ENCODE measurements around the gene OSBPL8.
A peak's percentile ranks its signal among the peaks of the same experiment; 100 is the strongest.
"Not testable (repeated sequence)": the region's sequence is repeated elsewhere in the genome, so short reads cannot be mapped to it uniquely, and the experiment has no call there.

OSBPL8 gene

GRCh38 chr12:76329159-76329558 lies 230.4 kb downstream of the OSBPL8 start:
- no peak overlapping the region for H3K4ac ChIP-seq (ENCODE audit: low read length)
- no peaks in the 10 kb centered on the region for H3K4me1 ChIP-seq (ENCODE audit: control insufficient read depth in 2 of 2, insufficient read depth in 1 of 2, low read depth in 1 of 2, low read length in 2 of 2)
- no peak overlapping the region for H2BK120ac ChIP-seq (ENCODE audit: low read depth, low read length)
- H3K4me3 ChIP-seq (ENCODE audit: low read length in 2 of 2): no peak overlapping the region
- no peak overlapping the region for H4K91ac ChIP-seq (ENCODE audit: low read depth, low read length, poor library complexity)
- H2BK15ac ChIP-seq (ENCODE audit: low read length): no peak overlapping the region
- H2AFZ ChIP-seq (ENCODE audit: low read length): no peak overlapping the region
- no peak overlapping the region for H2BK12ac ChIP-seq (ENCODE audit: low read length)
- no peak overlapping the region for H3K27ac ChIP-seq (replicated peaks; ENCODE audit: low read length)
- DNase-seq (ENCODE audit: low spot score): no peak
- H4K8ac ChIP-seq (ENCODE audit: low read depth, low read length): no peak overlapping the region
- H3K14ac ChIP-seq (ENCODE audit: low read length): no peak overlapping the region
- no peaks in the 10 kb centered on the region for H3K9me3 ChIP-seq (replicated peaks in 1 of 2; ENCODE audit: control insufficient read depth in 2 of 2, insufficient read depth in 1 of 2, low read depth in 1 of 2, low read length in 2 of 2)
- H3K36me3 ChIP-seq (replicated peaks in 1 of 2; ENCODE audit: control insufficient read depth in 2 of 2, insufficient read depth in 2 of 2, low read length in 2 of 2): no peaks in the 10 kb centered on the region
- no peaks in the 10 kb centered on the region for H3K27me3 ChIP-seq (ENCODE audit: control insufficient read depth in 3 of 3, insufficient read depth in 3 of 3, low read depth in 1 of 3, low read length in 3 of 3)
- no peaks in the 10 kb centered on the region for H3K79me1 ChIP-seq (ENCODE audit: low read depth, low read length)
- H3K9ac ChIP-seq (ENCODE audit: low read depth, low read length, poor library complexity): no peak overlapping the region
- no peak overlapping the region for H3K23ac ChIP-seq (ENCODE audit: low read depth, low read length, poor library complexity)
- no peak overlapping the region for H3K4me2 ChIP-seq (ENCODE audit: insufficient read depth, low read length, poor library complexity, severe bottlenecking)
- H3K18ac ChIP-seq (ENCODE audit: low read length): no peak overlapping the region
- H2BK5ac ChIP-seq (ENCODE audit: low read length): no peak overlapping the region
- H2AK5ac ChIP-seq (ENCODE audit: low read depth, low read length): no peak overlapping the region
- no CpG with 5 or more reads among the region's 2 CpGs for WGBS, 2 donors (ENCODE audit: extremely low coverage in 2 of 2, insufficient read length in 2 of 2, insufficient replicate concordance in 1 of 2)

- H3K9ac ChIP-seq (ENCODE audit: low read depth, low read length, poor library complexity); H3K23ac ChIP-seq (ENCODE audit: low read depth, low read length, poor library complexity); H3K9me3 ChIP-seq (replicated peaks in 1 of 2; ENCODE audit: control insufficient read depth in 2 of 2, insufficient read depth in 1 of 2, low read depth in 1 of 2, low read length in 2 of 2); H2AK5ac ChIP-seq (ENCODE audit: low read depth, low read length); H3K4me3 ChIP-seq (ENCODE audit: low read length in 2 of 2); H3K4me2 ChIP-seq (ENCODE audit: insufficient read depth, low read length, poor library complexity, severe bottlenecking); H3K18ac ChIP-seq (ENCODE audit: low read length); H2BK15ac ChIP-seq (ENCODE audit: low read length); H3K36me3 ChIP-seq (replicated peaks in 1 of 2; ENCODE audit: control insufficient read depth in 2 of 2, insufficient read depth in 2 of 2, low read length in 2 of 2); H4K91ac ChIP-seq (ENCODE audit: low read depth, low read length, poor library complexity); H3K27ac ChIP-seq (replicated peaks; ENCODE audit: low read length); H3K14ac ChIP-seq (ENCODE audit: low read length); H2BK12ac ChIP-seq (ENCODE audit: low read length); DNase-seq (ENCODE audit: low spot score); H2BK5ac ChIP-seq (ENCODE audit: low read length); H3K4ac ChIP-seq (ENCODE audit: low read length); H2BK120ac ChIP-seq (ENCODE audit: low read depth, low read length); H3K4me1 ChIP-seq (ENCODE audit: control insufficient read depth in 2 of 2, insufficient read depth in 1 of 2, low read depth in 1 of 2, low read length in 2 of 2); H4K8ac ChIP-seq (ENCODE audit: low read depth, low read length); H3K79me1 ChIP-seq (ENCODE audit: low read depth, low read length): not testable (repeated sequence)
- whole genome bisulfite sequencing, 2 donors (ENCODE audit: extremely low coverage in 2 of 2, insufficient read length in 2 of 2, insufficient replicate concordance in 1 of 2): no CpG with 5 or more reads among the region's 32 CpGs
- H2AFZ ChIP-seq (ENCODE audit: low read length): peak overlapping the region; percentile 40
- peaks cover 0 to 12% (median 0%) of the 10 kb centered on the region in 3 experiments for H3K27me3 ChIP-seq (ENCODE audit: control insufficient read depth in 3 of 3, insufficient read depth in 3 of 3, low read depth in 1 of 3, low read length in 3 of 3)
Measured at GRCh38 chr12:76319595-76320319, 239.8 kb downstream of the OSBPL8 start.

- no peak for DNase-seq (ENCODE audit: low spot score)
- Histone ChIP-seq H2BK5ac (ENCODE audit: low read length) (no peak overlapping the region), H2BK12ac (ENCODE audit: low read length) (no peak overlapping the region), H3K27me3 (ENCODE audit: control insufficient read depth in 3 of 3, insufficient read depth in 3 of 3, low read depth in 1 of 3, low read length in 3 of 3) (peaks cover 0 to 12% (median 0%) of the 10 kb centered on the region in 3 experiments), H3K4me1 (ENCODE audit: control insufficient read depth in 2 of 2, insufficient read depth in 1 of 2, low read depth in 1 of 2, low read length in 2 of 2) (no peaks in the 10 kb centered on the region), H4K8ac (ENCODE audit: low read depth, low read length) (no peak overlapping the region), H2AK5ac (ENCODE audit: low read depth, low read length) (no peak overlapping the region), H2AFZ (ENCODE audit: low read length) (peak overlapping the region; percentile 3), H3K23ac (ENCODE audit: low read depth, low read length, poor library complexity) (no peak overlapping the region), H3K27ac (replicated peaks; ENCODE audit: low read length) (no peak overlapping the region), H3K9me3 (replicated peaks in 1 of 2; ENCODE audit: control insufficient read depth in 2 of 2, insufficient read depth in 1 of 2, low read depth in 1 of 2, low read length in 2 of 2) (no peaks in the 10 kb centered on the region), H3K36me3 (replicated peaks in 1 of 2; ENCODE audit: control insufficient read depth in 2 of 2, insufficient read depth in 2 of 2, low read length in 2 of 2) (no peaks in the 10 kb centered on the region), H2BK120ac (ENCODE audit: low read depth, low read length) (no peak overlapping the region), H2BK15ac (ENCODE audit: low read length) (no peak overlapping the region), H3K79me1 (ENCODE audit: low read depth, low read length) (no peaks in the 10 kb centered on the region), H3K4me3 (ENCODE audit: low read length in 2 of 2) (no peak overlapping the region), H3K14ac (ENCODE audit: low read length) (no peak overlapping the region), H3K4ac (ENCODE audit: low read length) (no peak overlapping the region), H3K18ac (ENCODE audit: low read length) (no peak overlapping the region), H3K9ac (ENCODE audit: low read depth, low read length, poor library complexity) (no peak overlapping the region), H4K91ac (ENCODE audit: low read depth, low read length, poor library complexity) (no peak overlapping the region), H3K4me2 (ENCODE audit: insufficient read depth, low read length, poor library complexity, severe bottlenecking) (no peak overlapping the region)
- WGBS, 2 donors (ENCODE audit: extremely low coverage in 2 of 2, insufficient read length in 2 of 2, insufficient replicate concordance in 1 of 2): no CpG with 5 or more reads among the region's 1 CpG
Measured at GRCh38 chr12:76318773-76319594, 240.6 kb downstream of the OSBPL8 start.

GRCh38 chr12:76317976-76318375 lies 241.6 kb downstream of the OSBPL8 start:
- peaks cover 0 to 1% of the 10 kb centered on the region in 2 donors for H3K4me1 ChIP-seq (ENCODE audit: control insufficient read depth in 2 of 2, insufficient read depth in 1 of 2, low read depth in 1 of 2, low read length in 2 of 2)
- no peaks in the 10 kb centered on the region for H3K9me3 ChIP-seq (replicated peaks in 1 of 2; ENCODE audit: control insufficient read depth in 2 of 2, insufficient read depth in 1 of 2, low read depth in 1 of 2, low read length in 2 of 2)
- DNase-seq (ENCODE audit: low spot score): no peak
- H4K91ac ChIP-seq (ENCODE audit: low read depth, low read length, poor library complexity): no peak overlapping the region
- H3K27ac ChIP-seq (replicated peaks; ENCODE audit: low read length): no peak overlapping the region
- H3K27me3 ChIP-seq (ENCODE audit: control insufficient read depth in 3 of 3, insufficient read depth in 3 of 3, low read depth in 1 of 3, low read length in 3 of 3): peaks cover 0 to 12% (median 0%) of the 10 kb centered on the region in 3 experiments
- no peaks in the 10 kb centered on the region for H3K79me1 ChIP-seq (ENCODE audit: low read depth, low read length)
- no peak overlapping the region for H4K8ac ChIP-seq (ENCODE audit: low read depth, low read length)
- no peak overlapping the region for H3K4ac ChIP-seq (ENCODE audit: low read length)
- no peak overlapping the region for H3K14ac ChIP-seq (ENCODE audit: low read length)
- no CpG with 5 or more reads among the region's 1 CpG for WGBS, 2 donors (ENCODE audit: extremely low coverage in 2 of 2, insufficient read length in 2 of 2, insufficient replicate concordance in 1 of 2)
- H2BK15ac ChIP-seq (ENCODE audit: low read length): no peak overlapping the region
- H3K23ac ChIP-seq (ENCODE audit: low read depth, low read length, poor library complexity): no peak overlapping the region
- H2AK5ac ChIP-seq (ENCODE audit: low read depth, low read length): no peak overlapping the region
- H2BK120ac ChIP-seq (ENCODE audit: low read depth, low read length): no peak overlapping the region
- H3K9ac ChIP-seq (ENCODE audit: low read depth, low read length, poor library complexity): no peak overlapping the region
- no peak overlapping the region for H3K4me3 ChIP-seq (ENCODE audit: low read length in 2 of 2)
- no peak overlapping the region for H3K4me2 ChIP-seq (ENCODE audit: insufficient read depth, low read length, poor library complexity, severe bottlenecking)
- no peak overlapping the region for H2AFZ ChIP-seq (ENCODE audit: low read length)
- H3K36me3 ChIP-seq (replicated peaks in 1 of 2; ENCODE audit: control insufficient read depth in 2 of 2, insufficient read depth in 2 of 2, low read length in 2 of 2): no peaks in the 10 kb centered on the region
- H2BK5ac ChIP-seq (ENCODE audit: low read length): no peak overlapping the region
- no peak overlapping the region for H2BK12ac ChIP-seq (ENCODE audit: low read length)
- no peak overlapping the region for H3K18ac ChIP-seq (ENCODE audit: low read length)
